ENCODE measurements around the gene ZMYND11. TPM values are rescaled to one million over a fixed set of nuclear protein-coding genes. Genes with fewer than 3 reads are reported as not detected.

Gene ZMYND11
- total and polyA plus RNA-seq, 2 donors (not counting 1 experiment from before 2014, with no cell fraction given), result 17.3 to 50.1 TPM

DNA sequence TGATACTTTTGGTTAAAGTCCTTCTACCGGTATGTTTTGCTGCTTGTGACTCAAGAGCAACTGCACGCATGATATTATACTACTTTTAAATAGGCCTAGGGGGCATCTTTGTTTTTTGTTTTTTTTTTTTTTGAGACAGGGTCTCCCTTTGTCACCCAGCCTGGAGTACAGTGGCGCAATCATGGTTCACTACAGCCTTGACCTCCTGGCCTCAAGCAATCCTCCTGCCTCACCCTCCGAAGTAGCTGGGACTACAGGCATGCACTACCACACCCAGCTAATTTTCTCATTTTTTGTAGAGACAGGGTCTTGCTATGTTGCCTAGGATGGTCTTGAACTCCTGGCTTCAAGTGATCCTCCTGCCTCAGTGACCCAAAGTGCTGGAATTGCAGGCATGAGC is 80.2 kb downstream of the ZMYND11 start:
- Histone ChIP-seq H3K4me1 (ENCODE audit: control insufficient read depth in 2 of 2, insufficient read depth in 2 of 2, low read length in 2 of 2) (no peaks in the 10 kb centered on the region), H2AFZ (ENCODE audit: insufficient read depth, low read depth, low read length, poor library complexity, severe bottlenecking) (no peak overlapping the region), H3K36me3 (replicated peaks in 1 of 2; ENCODE audit: control extremely low read depth in 1 of 2, control insufficient read depth in 1 of 2, extremely low read depth in 1 of 2, insufficient read depth in 2 of 2, low read length in 1 of 2) (peaks cover 0 to 6% of the 10 kb centered on the region in 2 experiments), H3K27ac (ENCODE audit: low read length in 2 of 2) (no peak overlapping the region), H3K4me3 (ENCODE audit: control extremely low read depth in 1 of 5, extremely low read depth in 1 of 5, insufficient read depth in 1 of 5, low read depth in 2 of 5, low read length in 4 of 5) (no peak overlapping the region), H3K4me2 (replicated peaks; ENCODE audit: low read depth, low read length, poor library complexity, severe bottlenecking) (no peak overlapping the region), H3K27me3 (replicated peaks in 1 of 4; ENCODE audit: control extremely low read depth in 1 of 4, control insufficient read depth in 3 of 4, insufficient read depth in 4 of 4, low read length in 3 of 4) (no peaks in the 10 kb centered on the region), H3K79me2 (ENCODE audit: control insufficient read depth, insufficient read depth, low read length) (no peaks in the 10 kb centered on the region), H4K20me1 (ENCODE audit: control insufficient read depth, insufficient read depth, low read length, poor library complexity, severe bottlenecking) (no peaks in the 10 kb centered on the region), H3K9ac (ENCODE audit: low read length) (no peak overlapping the region), H3K9me3 (ENCODE audit: control extremely low read depth in 1 of 3, control insufficient read depth in 2 of 3, insufficient read depth in 1 of 3, low read length in 2 of 3) (no peaks in the 10 kb centered on the region)
- Mint-ChIP-seq H3K4me1 (peaks cover 9% of the 10 kb centered on the region), H3K9me3 (ENCODE audit: insufficient read depth) (no peaks in the 10 kb centered on the region), H3K4me3 (no peak overlapping the region), H3K27me3 (no peaks in the 10 kb centered on the region), H3K27ac (no peak overlapping the region)
- TF ChIP-seq, protein P1, sequence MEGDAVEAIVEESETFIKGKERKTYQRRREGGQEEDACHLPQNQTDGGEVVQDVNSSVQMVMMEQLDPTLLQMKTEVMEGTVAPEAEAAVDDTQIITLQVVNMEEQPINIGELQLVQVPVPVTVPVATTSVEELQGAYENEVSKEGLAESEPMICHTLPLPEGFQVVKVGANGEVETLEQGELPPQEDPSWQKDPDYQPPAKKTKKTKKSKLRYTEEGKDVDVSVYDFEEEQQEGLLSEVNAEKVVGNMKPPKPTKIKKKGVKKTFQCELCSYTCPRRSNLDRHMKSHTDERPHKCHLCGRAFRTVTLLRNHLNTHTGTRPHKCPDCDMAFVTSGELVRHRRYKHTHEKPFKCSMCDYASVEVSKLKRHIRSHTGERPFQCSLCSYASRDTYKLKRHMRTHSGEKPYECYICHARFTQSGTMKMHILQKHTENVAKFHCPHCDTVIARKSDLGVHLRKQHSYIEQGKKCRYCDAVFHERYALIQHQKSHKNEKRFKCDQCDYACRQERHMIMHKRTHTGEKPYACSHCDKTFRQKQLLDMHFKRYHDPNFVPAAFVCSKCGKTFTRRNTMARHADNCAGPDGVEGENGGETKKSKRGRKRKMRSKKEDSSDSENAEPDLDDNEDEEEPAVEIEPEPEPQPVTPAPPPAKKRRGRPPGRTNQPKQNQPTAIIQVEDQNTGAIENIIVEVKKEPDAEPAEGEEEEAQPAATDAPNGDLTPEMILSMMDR (IDR thresholded peaks at IDR 0.05), result no peak
- TF ChIP-seq EZH2 (IDR thresholded peaks at IDR 0.05; ENCODE audit: borderline replicate concordance, insufficient read depth, low read depth, low read length, poor library complexity, severe bottlenecking), result no peak
- DNase-seq (no peak), ATAC-seq (ENCODE audit: low read depth) (no peak)
- WGBS (ENCODE audit: insufficient coverage), result 100% methylated on average over 2 of the region's 4 CpGs
- CTCF ChIA-PET, result no interaction called here
- intact Hi-C loops (cut with micrococcal nuclease), result no loop called here
- POLR2A ChIA-PET, result no interaction called here

DNA sequence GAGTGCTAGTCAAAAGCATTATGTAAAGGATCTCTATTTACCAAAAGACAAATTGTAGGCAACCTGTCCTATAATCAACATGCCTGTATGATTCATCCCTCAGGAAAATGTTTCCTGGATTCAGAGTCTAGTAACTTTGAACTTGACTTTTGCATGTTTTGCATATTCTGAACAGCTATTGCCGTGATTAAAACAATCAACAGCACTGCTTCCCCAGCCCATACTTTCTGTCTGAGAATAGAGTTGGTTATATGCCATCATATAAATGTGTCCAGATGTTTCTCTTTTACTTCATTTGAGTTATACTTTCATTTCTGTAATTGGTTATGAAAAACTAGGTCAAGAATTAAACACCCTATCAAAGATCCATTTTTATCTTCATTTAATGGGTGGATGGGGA is 83.5 kb downstream of the ZMYND11 start:
- no CpG with 5 or more reads among the region's 1 CpG for WGBS (ENCODE audit: insufficient coverage)
- no peaks in the 10 kb centered on the region for H3K9me3 Mint-ChIP-seq (ENCODE audit: insufficient read depth)
- H3K27ac Mint-ChIP-seq, result no peak overlapping the region
- DNase-seq (no peak), ATAC-seq (ENCODE audit: low read depth) (no peak)
- intact Hi-C loops (cut with micrococcal nuclease), result no loop called here
- no peak overlapping the region for H3K4me3 ChIP-seq (ENCODE audit: control extremely low read depth in 1 of 5, extremely low read depth in 1 of 5, insufficient read depth in 1 of 5, low read depth in 2 of 5, low read length in 4 of 5)
- H3K27ac ChIP-seq (ENCODE audit: low read length in 2 of 2), result no peak overlapping the region
- CTCF ChIA-PET, result interaction anchor here (1.1 to 1.3 kb wide), 2 partner anchors 11 to 34 kb away, joined by 3 read pairs; no protein-coding TSS in a partner anchor
- no peaks in the 10 kb centered on the region for H3K79me2 ChIP-seq (ENCODE audit: control insufficient read depth, insufficient read depth, low read length)
- H3K4me1 ChIP-seq (ENCODE audit: control insufficient read depth in 2 of 2, insufficient read depth in 2 of 2, low read length in 2 of 2), result no peaks in the 10 kb centered on the region
- no peaks in the 10 kb centered on the region for H3K9me3 ChIP-seq (ENCODE audit: control extremely low read depth in 1 of 3, control insufficient read depth in 2 of 3, insufficient read depth in 1 of 3, low read length in 2 of 3)
- H3K4me1 Mint-ChIP-seq, result peaks cover 11% of the 10 kb centered on the region
- no peaks in the 10 kb centered on the region for H3K36me3 ChIP-seq (replicated peaks in 1 of 2; ENCODE audit: control extremely low read depth in 1 of 2, control insufficient read depth in 1 of 2, extremely low read depth in 1 of 2, insufficient read depth in 2 of 2, low read length in 1 of 2)
- no peaks in the 10 kb centered on the region for H4K20me1 ChIP-seq (ENCODE audit: control insufficient read depth, insufficient read depth, low read length, poor library complexity, severe bottlenecking)
- H2AFZ ChIP-seq (ENCODE audit: insufficient read depth, low read depth, low read length, poor library complexity, severe bottlenecking), result no peak overlapping the region
- no peaks in the 10 kb centered on the region for H3K27me3 ChIP-seq (replicated peaks in 1 of 4; ENCODE audit: control extremely low read depth in 1 of 4, control insufficient read depth in 3 of 4, insufficient read depth in 4 of 4, low read length in 3 of 4)
- no peak for TF ChIP-seq EZH2 (IDR thresholded peaks at IDR 0.05; ENCODE audit: borderline replicate concordance, insufficient read depth, low read depth, low read length, poor library complexity, severe bottlenecking)
- TF ChIP-seq, protein P1 (IDR thresholded peaks at IDR 0.05), result no peak
- no peak overlapping the region for H3K9ac ChIP-seq (ENCODE audit: low read length)
- H3K4me2 ChIP-seq (replicated peaks; ENCODE audit: low read depth, low read length, poor library complexity, severe bottlenecking), result no peak overlapping the region
- no peaks in the 10 kb centered on the region for H3K27me3 Mint-ChIP-seq
- POLR2A ChIA-PET, result no interaction called here
- H3K4me3 Mint-ChIP-seq, result no peak overlapping the region
